ENCODE data around the gene GLT8D2. TPM values are rescaled to one million over a fixed set of nuclear protein-coding genes. Genes with fewer than 3 reads are reported as not detected.

The GLT8D2 gene
- total RNA-seq, 2 experiments from 2014 or later, result not detected

GRCh38 chr12:103960616-103961227, 89.3 kb downstream of the GLT8D2 start:
- H3K9me3 Mint-ChIP-seq, result no peaks in the 10 kb centered on the region
- no peak for DNase-seq
- no peak overlapping the region for H3K27ac Mint-ChIP-seq
- H3K27me3 Mint-ChIP-seq, result no peaks in the 10 kb centered on the region
- ChIA-PET POLR2A (no interaction called here), CTCF (interaction anchor here (1.2 kb wide), 1 partner anchor 148 kb away, joined by 4 read pairs; no protein-coding TSS in a partner anchor)
- H3K4me3 Mint-ChIP-seq, result no peak overlapping the region
- H3K36me3 Mint-ChIP-seq, result peaks cover 9% of the 10 kb centered on the region
- peaks cover 27% of the 10 kb centered on the region for H3K4me1 Mint-ChIP-seq (ENCODE audit: low read depth)
- intact Hi-C loops (cut with micrococcal nuclease), result no loop called here

- POLR2A ChIA-PET, result interaction anchor here (2.2 kb wide), 1 partner anchor 29 kb away, joined by 6 read pairs; the partner anchor contains the start of gene HSP90B1
- H3K36me3 Mint-ChIP-seq, result peaks cover 13% of the 10 kb centered on the region
- H3K9me3 Mint-ChIP-seq, result no peaks in the 10 kb centered on the region
- H3K27me3 Mint-ChIP-seq, result no peaks in the 10 kb centered on the region
- H3K4me3 Mint-ChIP-seq, result peak overlapping the region; percentile 37
- CTCF ChIA-PET, result no interaction called here
- H3K4me1 Mint-ChIP-seq (ENCODE audit: low read depth), result peaks cover 30% of the 10 kb centered on the region
- intact Hi-C loops (cut with micrococcal nuclease), result loop anchor here (5.0 kb wide), 1 partner anchor 1896 kb away; the partner anchor contains the start of gene WASHC3
- no peak overlapping the region for H3K27ac Mint-ChIP-seq
- DNase-seq, result no peak
Measured at GRCh38 chr12:103958621-103959020, 91.4 kb downstream of the GLT8D2 start.

- Mint-ChIP-seq H3K27ac (peak overlapping the region; percentile 94), H3K4me3 (peak overlapping the region; percentile 97), H3K27me3 (no peaks in the 10 kb centered on the region), H3K36me3 (peaks cover 18% of the 10 kb centered on the region), H3K9me3 (no peaks in the 10 kb centered on the region), H3K4me1 (ENCODE audit: low read depth) (peaks cover 32% of the 10 kb centered on the region)
- intact Hi-C loops (cut with micrococcal nuclease), result loop anchor here (1.0 to 5.0 kb wide), 6 partner anchors 7 to 1896 kb away; partner anchors contain the start of genes HCFC2, HSP90B1, NT5DC3 and TDG
- ChIA-PET CTCF (no interaction called here), POLR2A (interaction anchor here (1.8 to 2.7 kb wide), 5 partner anchors 8 to 180 kb away, joined by 5 to 72 read pairs (median 8); partner anchors contain the start of genes HSP90B1, NFYB and TDG)
- DNase-seq, result no peak
Measured at GRCh38 chr12:103957865-103958388, 92.1 kb downstream of the GLT8D2 start.

GRCh38 chr12:103956509-103957027, 93.4 kb downstream of the GLT8D2 start:
- Mint-ChIP-seq H3K4me3 (peak overlapping the region; percentile 97), H3K36me3 (peaks cover 23% of the 10 kb centered on the region), H3K27me3 (no peaks in the 10 kb centered on the region), H3K4me1 (ENCODE audit: low read depth) (peaks cover 38% of the 10 kb centered on the region), H3K9me3 (no peaks in the 10 kb centered on the region), H3K27ac (peak overlapping the region; percentile 94)
- DNase-seq, result no peak
- ChIA-PET CTCF (interaction anchor here (0.9 to 1.5 kb wide), 4 partner anchors 9 to 330 kb away, joined by 3 to 4 read pairs (median 4); partner anchors contain the start of gene TDG), POLR2A (interaction anchor here (0.6 to 2.7 kb wide), 10 partner anchors 9 to 182 kb away, joined by 3 to 72 read pairs (median 4); partner anchors contain the start of genes HCFC2, HSP90B1, NFYB and TDG)
- intact Hi-C loops (cut with micrococcal nuclease), result loop anchor here (1.0 to 5.0 kb wide), 6 partner anchors 9 to 1894 kb away; partner anchors contain the start of genes HCFC2, HSP90B1, NT5DC3 and TDG

GRCh38 chr12:103955811-103956508, 94.0 kb downstream of the GLT8D2 start:
- Mint-ChIP-seq H3K9me3 (no peaks in the 10 kb centered on the region), H3K27ac (peak overlapping the region; percentile 94), H3K27me3 (no peaks in the 10 kb centered on the region), H3K36me3 (peaks cover 23% of the 10 kb centered on the region), H3K4me3 (peak overlapping the region; percentile 97), H3K4me1 (ENCODE audit: low read depth) (peaks cover 38% of the 10 kb centered on the region)
- DNase-seq, result no peak
- intact Hi-C loops (cut with micrococcal nuclease), result loop anchor here (2.0 to 5.0 kb wide), 3 partner anchors 77 to 1894 kb away; partner anchors contain the start of genes HCFC2 and WASHC3
- ChIA-PET CTCF (interaction anchor here (1.0 to 1.5 kb wide), 3 partner anchors 9 to 331 kb away, joined by 3 to 4 read pairs (median 4); partner anchors contain the start of gene TDG), POLR2A (interaction anchor here (0.6 to 2.7 kb wide), 9 partner anchors 8 to 182 kb away, joined by 3 to 72 read pairs (median 5); partner anchors contain the start of genes HSP90B1, NFYB and TDG)

- intact Hi-C loops (cut with micrococcal nuclease), result loop anchor here (1.0 kb wide), 1 partner anchor 22 kb away; the partner anchor contains the start of gene HSP90B1
- Mint-ChIP-seq H3K36me3 (peaks cover 47% of the 10 kb centered on the region), H3K9me3 (no peaks in the 10 kb centered on the region), H3K27me3 (no peaks in the 10 kb centered on the region), H3K4me3 (no peak overlapping the region), H3K4me1 (ENCODE audit: low read depth) (peaks cover 58% of the 10 kb centered on the region), H3K27ac (peak overlapping the region; percentile 79)
- POLR2A ChIA-PET, result interaction anchor here (0.7 to 1.6 kb wide), 4 partner anchors 17 to 182 kb away, joined by 3 to 9 read pairs (median 6); partner anchors contain the start of gene HSP90B1
- CTCF ChIA-PET, result interaction anchor here (1.0 to 1.1 kb wide), 2 partner anchors 14 to 16 kb away, joined by 3 to 5 read pairs; partner anchors contain the start of gene TDG
- peak; percentile 31 for DNase-seq
Measured at GRCh38 chr12:103952497-103952896, 97.5 kb downstream of the GLT8D2 start.

- Mint-ChIP-seq H3K4me1 (ENCODE audit: low read depth) (peaks cover 48% of the 10 kb centered on the region), H3K27me3 (no peaks in the 10 kb centered on the region), H3K27ac (peak overlapping the region; percentile 68), H3K36me3 (peaks cover 67% of the 10 kb centered on the region), H3K4me3 (no peak overlapping the region), H3K9me3 (no peaks in the 10 kb centered on the region)
- no peak for DNase-seq
- POLR2A ChIA-PET, result interaction anchor here (0.8 to 1.8 kb wide), 3 partner anchors 7 to 19 kb away, joined by 3 to 10 read pairs (median 7); partner anchors contain the start of genes HSP90B1 and TDG
- CTCF ChIA-PET, result interaction anchor here (0.9 kb wide), 2 partner anchors 9 to 65 kb away, joined by 4 read pairs; no protein-coding TSS in a partner anchor
- intact Hi-C loops (cut with micrococcal nuclease), result no loop called here
Measured at GRCh38 chr12:103948746-103949406, 101.1 kb downstream of the GLT8D2 start.

- Mint-ChIP-seq H3K36me3 (peaks cover 66% of the 10 kb centered on the region), H3K4me3 (no peak overlapping the region), H3K27me3 (no peaks in the 10 kb centered on the region), H3K27ac (peak overlapping the region; percentile 68), H3K4me1 (ENCODE audit: low read depth) (peaks cover 45% of the 10 kb centered on the region), H3K9me3 (no peaks in the 10 kb centered on the region)
- POLR2A ChIA-PET, result interaction anchor here (1.4 to 1.8 kb wide), 2 partner anchors 8 to 18 kb away, joined by 3 to 10 read pairs; partner anchors contain the start of gene TDG
- CTCF ChIA-PET, result interaction anchor here (1.0 kb wide), 1 partner anchor 161 kb away, joined by 3 read pairs; no protein-coding TSS in a partner anchor
- intact Hi-C loops (cut with micrococcal nuclease), result no loop called here
- DNase-seq, result peak; percentile 30
Measured at GRCh38 chr12:103947871-103948555, 102.0 kb downstream of the GLT8D2 start.

- ChIA-PET POLR2A (no interaction called here), CTCF (interaction anchor here (1.0 to 1.2 kb wide), 2 partner anchors 10 to 68 kb away, joined by 3 read pairs; no protein-coding TSS in a partner anchor)
- Mint-ChIP-seq H3K4me1 (ENCODE audit: low read depth) (peaks cover 46% of the 10 kb centered on the region), H3K27me3 (no peaks in the 10 kb centered on the region), H3K36me3 (peaks cover 82% of the 10 kb centered on the region), H3K4me3 (no peak overlapping the region), H3K27ac (peak overlapping the region; percentile 54), H3K9me3 (no peaks in the 10 kb centered on the region)
- no peak for DNase-seq
- intact Hi-C loops (cut with micrococcal nuclease), result no loop called here
Measured at GRCh38 chr12:103944964-103945363, 105.0 kb downstream of the GLT8D2 start.
